Measurements from ENCODE around the gene FAM171A1.

FAM171A1 gene

DNA sequence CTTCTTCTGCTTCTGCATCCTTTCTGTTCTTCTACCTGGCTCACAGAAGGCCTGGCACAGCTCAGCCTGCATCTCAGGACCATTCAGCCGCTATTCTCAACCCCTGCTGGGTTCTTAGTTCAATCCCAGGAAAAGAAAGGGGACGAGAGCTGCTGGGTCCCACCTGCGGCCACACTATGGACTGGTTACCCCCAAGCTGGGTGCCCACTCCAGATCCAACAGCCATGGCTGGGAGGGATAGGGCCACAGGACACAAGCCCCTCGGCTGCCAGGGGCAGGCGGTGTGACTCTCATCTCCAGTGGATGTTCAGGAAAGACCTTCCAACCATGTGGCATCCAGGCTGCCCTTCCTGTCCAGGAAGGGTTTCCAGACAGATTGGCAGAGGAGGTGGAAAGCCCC, 105.0 kb downstream of the FAM171A1 start:
- H3K27me3 ChIP-seq: peaks cover 9% of the 10 kb centered on the region
- TF ChIP-seq, protein P1, sequence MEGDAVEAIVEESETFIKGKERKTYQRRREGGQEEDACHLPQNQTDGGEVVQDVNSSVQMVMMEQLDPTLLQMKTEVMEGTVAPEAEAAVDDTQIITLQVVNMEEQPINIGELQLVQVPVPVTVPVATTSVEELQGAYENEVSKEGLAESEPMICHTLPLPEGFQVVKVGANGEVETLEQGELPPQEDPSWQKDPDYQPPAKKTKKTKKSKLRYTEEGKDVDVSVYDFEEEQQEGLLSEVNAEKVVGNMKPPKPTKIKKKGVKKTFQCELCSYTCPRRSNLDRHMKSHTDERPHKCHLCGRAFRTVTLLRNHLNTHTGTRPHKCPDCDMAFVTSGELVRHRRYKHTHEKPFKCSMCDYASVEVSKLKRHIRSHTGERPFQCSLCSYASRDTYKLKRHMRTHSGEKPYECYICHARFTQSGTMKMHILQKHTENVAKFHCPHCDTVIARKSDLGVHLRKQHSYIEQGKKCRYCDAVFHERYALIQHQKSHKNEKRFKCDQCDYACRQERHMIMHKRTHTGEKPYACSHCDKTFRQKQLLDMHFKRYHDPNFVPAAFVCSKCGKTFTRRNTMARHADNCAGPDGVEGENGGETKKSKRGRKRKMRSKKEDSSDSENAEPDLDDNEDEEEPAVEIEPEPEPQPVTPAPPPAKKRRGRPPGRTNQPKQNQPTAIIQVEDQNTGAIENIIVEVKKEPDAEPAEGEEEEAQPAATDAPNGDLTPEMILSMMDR (IDR thresholded peaks at IDR 0.05): no peak
- H3K36me3 ChIP-seq: no peaks in the 10 kb centered on the region
- H3K4me1 ChIP-seq (ENCODE audit: control insufficient read depth in 1 of 2, insufficient read depth in 1 of 2, low read depth in 1 of 2, low read length in 1 of 2): no peaks in the 10 kb centered on the region
- no peaks in the 10 kb centered on the region for H3K9me3 ChIP-seq
- H3K4me3 ChIP-seq (ENCODE audit: low read depth in 1 of 2, low read length in 1 of 2): no peak overlapping the region
- H3K27ac ChIP-seq: no peak overlapping the region

DNA sequence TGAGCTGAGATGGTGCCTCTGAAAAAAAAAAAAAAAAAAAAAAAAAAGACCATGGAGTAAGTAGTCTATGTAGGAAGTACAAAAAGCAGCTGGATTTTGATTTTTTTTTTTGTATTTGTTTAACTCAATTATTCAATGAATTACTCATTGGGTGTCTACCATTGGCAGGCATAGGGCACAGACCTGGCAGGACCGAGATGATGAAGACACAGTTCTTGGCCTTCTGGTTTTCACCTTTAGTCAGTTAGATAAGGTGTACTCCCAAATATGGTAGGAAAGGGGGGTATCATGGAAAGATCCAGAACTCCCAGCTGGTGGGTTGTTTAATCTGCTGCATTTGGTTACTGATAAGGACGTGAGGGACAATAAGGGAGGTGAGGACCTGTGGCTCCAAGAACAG, 105.5 kb downstream of the FAM171A1 start:
- TF ChIP-seq, protein P1 (IDR thresholded peaks at IDR 0.05): no peak

DNA sequence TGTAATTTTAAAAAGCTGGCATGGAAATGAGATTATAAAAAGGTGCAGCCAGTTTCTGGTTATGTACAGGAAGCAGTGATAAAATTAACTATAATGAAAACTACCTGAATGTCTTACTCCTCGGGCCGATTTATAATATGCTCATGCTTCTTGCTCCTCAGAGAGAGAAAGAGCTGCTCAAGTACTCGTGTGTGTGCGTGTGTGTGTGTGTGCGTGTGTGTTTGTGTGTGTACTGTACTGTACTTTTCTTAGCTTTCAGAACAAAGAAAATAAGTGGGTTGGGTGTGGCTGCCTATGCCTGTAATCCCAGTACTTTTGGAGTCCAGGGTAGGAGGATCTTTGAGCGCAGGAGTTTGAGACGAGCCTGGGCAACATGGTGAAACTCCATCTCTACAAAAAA, 106.0 kb downstream of the FAM171A1 start:
- H3K4me1 ChIP-seq (ENCODE audit: control insufficient read depth in 1 of 2, insufficient read depth in 1 of 2, low read depth in 1 of 2, low read length in 1 of 2): no peaks in the 10 kb centered on the region
- no peak overlapping the region for H3K4me3 ChIP-seq (ENCODE audit: low read depth in 1 of 2, low read length in 1 of 2)
- TF ChIP-seq, protein P1 (IDR thresholded peaks at IDR 0.05): no peak
- peaks cover 17% of the 10 kb centered on the region for H3K27me3 ChIP-seq
- no peaks in the 10 kb centered on the region for H3K9me3 ChIP-seq
- no peaks in the 10 kb centered on the region for H3K36me3 ChIP-seq
- no peak overlapping the region for H3K27ac ChIP-seq

More for the DNA sequence above, 105.5 kb downstream of the FAM171A1 start:
- Histone ChIP-seq H3K4me1 (ENCODE audit: control insufficient read depth in 1 of 2, insufficient read depth in 1 of 2, low read depth in 1 of 2, low read length in 1 of 2) (no peaks in the 10 kb centered on the region), H3K9me3 (no peaks in the 10 kb centered on the region), H3K4me3 (ENCODE audit: low read depth in 1 of 2, low read length in 1 of 2) (no peak overlapping the region), H3K27me3 (peaks cover 15% of the 10 kb centered on the region), H3K36me3 (no peaks in the 10 kb centered on the region), H3K27ac (no peak overlapping the region)

DNA sequence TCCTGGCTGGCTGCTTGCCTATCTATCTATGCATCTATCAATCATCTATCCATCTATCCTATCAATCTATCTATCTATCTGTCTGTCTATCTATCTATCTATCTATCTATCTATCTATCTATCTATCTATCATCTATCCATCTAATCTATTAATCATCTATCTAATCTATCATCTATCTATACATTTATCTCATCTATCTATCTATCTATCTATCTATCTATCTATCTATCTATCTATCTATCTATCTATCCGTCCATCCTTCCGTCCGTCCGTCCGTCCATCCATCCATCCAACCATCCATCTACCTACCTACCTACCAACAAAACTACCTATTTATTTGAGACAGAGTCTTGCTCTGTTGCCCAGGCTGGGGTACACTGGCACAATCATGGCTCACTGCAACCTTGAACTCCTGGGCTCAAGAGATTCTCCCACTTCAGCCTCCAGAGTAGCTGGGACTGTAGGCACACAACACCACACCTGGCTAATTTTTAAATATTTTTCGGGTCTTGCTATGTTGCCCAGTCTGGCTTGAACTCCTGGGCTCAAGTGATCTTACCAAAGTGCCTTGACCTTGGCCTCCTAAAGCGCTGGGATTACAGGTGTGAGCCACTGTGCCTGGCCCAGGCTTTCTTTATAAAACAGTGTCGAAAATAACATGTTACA, 107.3 kb downstream of the FAM171A1 start:
- TF ChIP-seq, protein P1 (IDR thresholded peaks at IDR 0.05): no peak

DNA sequence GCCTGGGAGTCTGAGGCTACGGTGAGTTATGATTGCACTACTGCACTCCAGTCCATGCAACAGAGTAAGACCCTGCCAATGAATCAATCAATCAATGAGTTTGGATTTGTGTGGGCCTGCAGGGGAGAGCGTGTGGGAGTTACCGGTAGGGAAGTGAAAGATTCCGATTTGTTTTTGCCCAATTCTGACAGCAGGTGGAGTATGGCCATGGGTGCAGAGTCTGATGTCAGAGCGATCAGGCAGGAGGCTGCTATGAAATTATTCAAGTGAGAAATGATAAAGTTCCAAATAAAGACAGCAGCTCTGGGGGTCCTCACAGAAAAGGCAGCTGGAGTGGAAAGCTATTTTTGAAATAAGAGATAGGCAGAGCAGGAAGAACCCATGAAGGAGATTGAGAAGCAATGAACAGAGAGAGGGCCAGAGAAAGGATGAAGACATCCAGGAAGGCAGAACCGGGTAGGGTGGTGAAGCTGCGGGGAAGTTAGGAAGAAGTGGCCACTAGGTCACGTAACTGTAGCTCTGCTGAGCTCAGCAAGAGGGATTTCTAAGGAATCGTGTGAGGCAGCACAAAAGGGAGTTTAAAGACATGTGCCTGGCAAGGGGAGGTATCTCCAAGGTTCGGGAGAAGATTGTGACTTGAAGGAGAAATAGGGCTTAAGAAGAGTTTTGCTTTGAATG, 108.9 kb downstream of the FAM171A1 start:
- H3K27ac ChIP-seq: no peak overlapping the region
- H3K9me3 ChIP-seq: no peaks in the 10 kb centered on the region
- TF ChIP-seq, protein P1 (IDR thresholded peaks at IDR 0.05): no peak
- no peaks in the 10 kb centered on the region for H3K36me3 ChIP-seq
- peaks cover 31% of the 10 kb centered on the region for H3K27me3 ChIP-seq
- no peak overlapping the region for H3K4me3 ChIP-seq (ENCODE audit: low read depth in 1 of 2, low read length in 1 of 2)
- no peaks in the 10 kb centered on the region for H3K4me1 ChIP-seq (ENCODE audit: control insufficient read depth in 1 of 2, insufficient read depth in 1 of 2, low read depth in 1 of 2, low read length in 1 of 2)

More for the DNA sequence above, 107.3 kb downstream of the FAM171A1 start:
- peaks cover 26% of the 10 kb centered on the region for H3K27me3 ChIP-seq
- no peaks in the 10 kb centered on the region for H3K36me3 ChIP-seq
- H3K27ac ChIP-seq: no peak overlapping the region
- H3K4me1 ChIP-seq (ENCODE audit: control insufficient read depth in 1 of 2, insufficient read depth in 1 of 2, low read depth in 1 of 2, low read length in 1 of 2): no peaks in the 10 kb centered on the region
- H3K4me3 ChIP-seq (ENCODE audit: low read depth in 1 of 2, low read length in 1 of 2): no peak overlapping the region
- no peaks in the 10 kb centered on the region for H3K9me3 ChIP-seq

Data from neutrophil (primary cell).